Skeletal muscle tissue (tissue), 4 donors: ENCODE data around the gene IL17RA. TPM values are rescaled to one million over a fixed set of nuclear protein-coding genes. Genes with fewer than 3 reads are reported as not detected.

Source experiments
- H3K27ac ChIP-seq: one replicate; pipeline ENCODE4 v1.7.0; 2013; ENCODE audit warnings: mild to moderate bottlenecking, low read depth, low read length, inconsistent platforms
- H3K27me3 ChIP-seq, 3 donors: one replicate each; pipeline ENCODE4 v1.7.0; 2013; ENCODE audit warnings: low read length in 3 of 3; ENCODE audit not compliant: control insufficient read depth in 3 of 3, insufficient read depth in 3 of 3
- H3K36me3 ChIP-seq, 3 donors: one replicate each; pipeline ENCODE4 v1.7.0; 2013; ENCODE audit warnings: low read length in 3 of 3; ENCODE audit not compliant: control insufficient read depth in 3 of 3, insufficient read depth in 3 of 3
- H3K4me1 ChIP-seq, 3 donors: one replicate each; pipeline ENCODE4 v1.7.0; 2013; ENCODE audit warnings: low read length in 3 of 3, mild to moderate bottlenecking in 3 of 3; ENCODE audit not compliant: control insufficient read depth in 3 of 3, insufficient read depth in 3 of 3
- H3K4me3 ChIP-seq, 3 donors: one replicate each; pipeline ENCODE4 v1.7.0; 2013; ENCODE audit warnings: low read length in 3 of 3
- H3K9ac ChIP-seq, 3 donors: one replicate each; pipeline ENCODE4 v1.7.0; 2013; ENCODE audit warnings: low read length in 3 of 3, mild to moderate bottlenecking in 3 of 3, moderate library complexity in 2 of 3, low read depth in 1 of 3
- H3K9me3 ChIP-seq, 3 donors: one replicate each; pipeline ENCODE4 v1.7.0; 2013; ENCODE audit warnings: low read length in 3 of 3; ENCODE audit not compliant: control insufficient read depth in 3 of 3
- total RNA-seq: library from RNA; depleted of rRNA; stranded (reverse); fragments of >200 nt; gene quantifications from one replicate; pipeline ENCODE4 v1.2.3, GENCODE V29; 2014
- donor health status: Osteomylitis.

The IL17RA gene
- total RNA-seq, 1 donor from 2014 or later, result 3.1 TPM

GRCh38 chr22:17105143-17106129 lies 20.6 kb downstream of the IL17RA start:
- H3K27ac ChIP-seq, result no peak overlapping the region

GRCh38 chr22:17106161-17106784 lies 21.5 kb downstream of the IL17RA start:
- no peaks in the 10 kb centered on the region for H3K4me1 ChIP-seq
- no peak overlapping the region for H3K27ac ChIP-seq
- H3K4me3 ChIP-seq, result no peak overlapping the region
- no peaks in the 10 kb centered on the region for H3K9me3 ChIP-seq
- H3K9ac ChIP-seq, result no peak overlapping the region
- H3K36me3 ChIP-seq, result peaks cover 14 to 37% (median 36%) of the 10 kb centered on the region in 3 donors
- no peaks in the 10 kb centered on the region for H3K27me3 ChIP-seq

More at GRCh38 chr22:17105143-17106129, 20.6 kb downstream of the IL17RA start:
- H3K4me3 ChIP-seq, result no peak overlapping the region
- no peaks in the 10 kb centered on the region for H3K27me3 ChIP-seq
- no peaks in the 10 kb centered on the region for H3K9me3 ChIP-seq
- no peak overlapping the region for H3K9ac ChIP-seq
- no peaks in the 10 kb centered on the region for H3K4me1 ChIP-seq
- peaks cover 18 to 44% (median 44%) of the 10 kb centered on the region in 3 donors for H3K36me3 ChIP-seq

- no peaks in the 10 kb centered on the region for H3K4me1 ChIP-seq
- no peaks in the 10 kb centered on the region for H3K27me3 ChIP-seq
- H3K4me3 ChIP-seq, result no peak overlapping the region
- H3K27ac ChIP-seq, result no peak overlapping the region
- no peaks in the 10 kb centered on the region for H3K9me3 ChIP-seq
- peaks cover 13 to 32% (median 30%) of the 10 kb centered on the region in 3 donors for H3K36me3 ChIP-seq
- H3K9ac ChIP-seq, result no peak overlapping the region
Measured at GRCh38 chr22:17106785-17107546, 22.2 kb downstream of the IL17RA start.

GRCh38 chr22:17107547-17107810 lies 22.7 kb downstream of the IL17RA start:
- no peak overlapping the region for H3K27ac ChIP-seq

GRCh38 chr22:17108256-17109112 lies 23.7 kb downstream of the IL17RA start:
- Histone ChIP-seq H3K27me3 (no peaks in the 10 kb centered on the region), H3K4me1 (no peaks in the 10 kb centered on the region), H3K36me3 (peaks cover 4 to 20% (median 19%) of the 10 kb centered on the region in 3 donors), H3K27ac (no peak overlapping the region), H3K9me3 (no peaks in the 10 kb centered on the region), H3K4me3 (no peak overlapping the region), H3K9ac (no peak overlapping the region)

More at GRCh38 chr22:17107547-17107810, 22.7 kb downstream of the IL17RA start:
- Histone ChIP-seq H3K9ac (no peak overlapping the region), H3K36me3 (peaks cover 8 to 27% (median 26%) of the 10 kb centered on the region in 3 donors), H3K27me3 (no peaks in the 10 kb centered on the region), H3K4me3 (no peak overlapping the region), H3K9me3 (no peaks in the 10 kb centered on the region), H3K4me1 (no peaks in the 10 kb centered on the region)

GRCh38 chr22:17109113-17109865 lies 24.5 kb downstream of the IL17RA start:
- no peak overlapping the region for H3K27ac ChIP-seq
- H3K4me3 ChIP-seq, result no peak overlapping the region
- H3K9me3 ChIP-seq, result no peaks in the 10 kb centered on the region
- peaks cover 3 to 19% (median 17%) of the 10 kb centered on the region in 3 donors for H3K36me3 ChIP-seq
- no peak overlapping the region for H3K9ac ChIP-seq
- H3K4me1 ChIP-seq, result no peaks in the 10 kb centered on the region
- H3K27me3 ChIP-seq, result no peaks in the 10 kb centered on the region

GRCh38 chr22:17109976-17110375 lies 25.2 kb downstream of the IL17RA start:
- Histone ChIP-seq H3K4me1 (no peaks in the 10 kb centered on the region), H3K36me3 (peaks cover 3 to 18% (median 14%) of the 10 kb centered on the region in 3 donors), H3K9ac (no peak overlapping the region), H3K27ac (no peak overlapping the region), H3K4me3 (no peak overlapping the region), H3K27me3 (no peaks in the 10 kb centered on the region), H3K9me3 (no peaks in the 10 kb centered on the region)

- H3K27ac ChIP-seq, result no peak overlapping the region
- peaks cover 3 to 11% (median 10%) of the 10 kb centered on the region in 3 donors for H3K36me3 ChIP-seq
- no peaks in the 10 kb centered on the region for H3K9me3 ChIP-seq
- no peaks in the 10 kb centered on the region for H3K27me3 ChIP-seq
- no peaks in the 10 kb centered on the region for H3K4me1 ChIP-seq
- no peak overlapping the region for H3K9ac ChIP-seq
- no peak overlapping the region for H3K4me3 ChIP-seq
Measured at GRCh38 chr22:17110791-17111550, 26.2 kb downstream of the IL17RA start.
